ENCODE data around the gene CSNK2A3.

- TF ChIP-seq, protein P1, sequence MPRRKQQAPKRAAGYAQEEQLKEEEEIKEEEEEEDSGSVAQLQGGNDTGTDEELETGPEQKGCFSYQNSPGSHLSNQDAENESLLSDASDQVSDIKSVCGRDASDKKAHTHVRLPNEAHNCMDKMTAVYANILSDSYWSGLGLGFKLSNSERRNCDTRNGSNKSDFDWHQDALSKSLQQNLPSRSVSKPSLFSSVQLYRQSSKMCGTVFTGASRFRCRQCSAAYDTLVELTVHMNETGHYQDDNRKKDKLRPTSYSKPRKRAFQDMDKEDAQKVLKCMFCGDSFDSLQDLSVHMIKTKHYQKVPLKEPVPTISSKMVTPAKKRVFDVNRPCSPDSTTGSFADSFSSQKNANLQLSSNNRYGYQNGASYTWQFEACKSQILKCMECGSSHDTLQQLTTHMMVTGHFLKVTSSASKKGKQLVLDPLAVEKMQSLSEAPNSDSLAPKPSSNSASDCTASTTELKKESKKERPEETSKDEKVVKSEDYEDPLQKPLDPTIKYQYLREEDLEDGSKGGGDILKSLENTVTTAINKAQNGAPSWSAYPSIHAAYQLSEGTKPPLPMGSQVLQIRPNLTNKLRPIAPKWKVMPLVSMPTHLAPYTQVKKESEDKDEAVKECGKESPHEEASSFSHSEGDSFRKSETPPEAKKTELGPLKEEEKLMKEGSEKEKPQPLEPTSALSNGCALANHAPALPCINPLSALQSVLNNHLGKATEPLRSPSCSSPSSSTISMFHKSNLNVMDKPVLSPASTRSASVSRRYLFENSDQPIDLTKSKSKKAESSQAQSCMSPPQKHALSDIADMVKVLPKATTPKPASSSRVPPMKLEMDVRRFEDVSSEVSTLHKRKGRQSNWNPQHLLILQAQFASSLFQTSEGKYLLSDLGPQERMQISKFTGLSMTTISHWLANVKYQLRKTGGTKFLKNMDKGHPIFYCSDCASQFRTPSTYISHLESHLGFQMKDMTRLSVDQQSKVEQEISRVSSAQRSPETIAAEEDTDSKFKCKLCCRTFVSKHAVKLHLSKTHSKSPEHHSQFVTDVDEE (CRISPR knock-in tag; IDR thresholded peaks at IDR 0.05) = no peak
- TF ChIP-seq ZFP3 (CRISPR knock-in tag; IDR thresholded peaks at IDR 0.05) (no peak), CSDC2 (CRISPR knock-in tag; IDR thresholded peaks at IDR 0.05) (no peak), PPARA (CRISPR knock-in tag; IDR thresholded peaks at IDR 0.05; ENCODE audit: borderline replicate concordance) (no peak), ZNF565 (CRISPR knock-in tag; conservative IDR thresholded peaks at IDR 0.05; ENCODE audit: low read depth) (no peak), GLIS3 (CRISPR knock-in tag; IDR thresholded peaks at IDR 0.05) (no peak), ZC3H10 (CRISPR knock-in tag; IDR thresholded peaks at IDR 0.05) (no peak), ARNTL (CRISPR knock-in tag; IDR thresholded peaks at IDR 0.05; ENCODE audit: borderline replicate concordance, low read depth) (no peak), ESRRG (CRISPR knock-in tag; IDR thresholded peaks at IDR 0.05) (no peak), PATZ1 (CRISPR knock-in tag; IDR thresholded peaks at IDR 0.05; ENCODE audit: borderline replicate concordance) (no peak)
These were observed 46.2 kb downstream of the CSNK2A3 start for GRCh38 chr11:11306855-11307254.

Measured in SK-N-SH treated with all-trans-retinoic acid at 6 μM for 48 hours (cell line).